ENCODE measurements around the gene NSRP1. TPM values are rescaled to one million over a fixed set of nuclear protein-coding genes. Genes with fewer than 3 reads are reported as not detected.

NSRP1 gene
- total and polyA plus RNA-seq, 4 donors = 7.0 to 25.7 (median 9.9) TPM

DNA sequence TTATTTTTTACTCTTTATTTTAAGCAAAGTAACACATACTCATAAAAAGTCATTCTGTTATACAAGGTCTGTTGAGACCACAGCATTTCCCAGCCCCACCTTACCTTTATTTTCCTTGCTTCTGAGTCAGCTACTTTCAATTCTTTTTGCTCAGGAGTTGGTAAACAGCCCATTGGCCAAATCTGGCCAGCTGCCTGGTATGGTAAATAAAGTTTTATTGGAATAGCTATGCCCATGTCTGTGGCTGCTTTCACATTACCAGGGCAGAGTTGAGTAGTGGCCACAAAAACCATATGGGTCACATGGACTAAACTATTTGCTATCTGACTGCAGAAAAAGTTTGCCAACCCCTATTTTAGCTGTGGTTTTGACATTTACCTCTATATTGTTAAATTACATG, 3.4 kb upstream of the NSRP1 start:
- DNase-seq (ENCODE audit: low spot score) = no peak
- no peak overlapping the region for H3K27ac ChIP-seq (ENCODE audit: low read depth in 1 of 2, low read length in 2 of 2)
- H3K4me1 ChIP-seq (ENCODE audit: control insufficient read depth in 4 of 4, insufficient read depth in 4 of 4, low read length in 3 of 4) = peaks cover 0 to 10% (median 2%) of the 10 kb centered on the region in 4 donors
- H3K27me3 ChIP-seq (ENCODE audit: control insufficient read depth in 4 of 4, insufficient read depth in 4 of 4, low read length in 3 of 4) = no peaks in the 10 kb centered on the region
- no peak overlapping the region for H3K4me3 ChIP-seq (ENCODE audit: low read depth in 1 of 3, low read length in 3 of 3)
- H3K9me3 ChIP-seq (ENCODE audit: control insufficient read depth in 4 of 4, low read length in 3 of 4) = no peaks in the 10 kb centered on the region
- TF ChIP-seq, protein P1, sequence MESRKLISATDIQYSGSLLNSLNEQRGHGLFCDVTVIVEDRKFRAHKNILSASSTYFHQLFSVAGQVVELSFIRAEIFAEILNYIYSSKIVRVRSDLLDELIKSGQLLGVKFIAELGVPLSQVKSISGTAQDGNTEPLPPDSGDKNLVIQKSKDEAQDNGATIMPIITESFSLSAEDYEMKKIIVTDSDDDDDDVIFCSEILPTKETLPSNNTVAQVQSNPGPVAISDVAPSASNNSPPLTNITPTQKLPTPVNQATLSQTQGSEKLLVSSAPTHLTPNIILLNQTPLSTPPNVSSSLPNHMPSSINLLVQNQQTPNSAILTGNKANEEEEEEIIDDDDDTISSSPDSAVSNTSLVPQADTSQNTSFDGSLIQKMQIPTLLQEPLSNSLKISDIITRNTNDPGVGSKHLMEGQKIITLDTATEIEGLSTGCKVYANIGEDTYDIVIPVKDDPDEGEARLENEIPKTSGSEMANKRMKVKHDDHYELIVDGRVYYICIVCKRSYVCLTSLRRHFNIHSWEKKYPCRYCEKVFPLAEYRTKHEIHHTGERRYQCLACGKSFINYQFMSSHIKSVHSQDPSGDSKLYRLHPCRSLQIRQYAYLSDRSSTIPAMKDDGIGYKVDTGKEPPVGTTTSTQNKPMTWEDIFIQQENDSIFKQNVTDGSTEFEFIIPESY (IDR thresholded peaks at IDR 0.05) = peak; percentile 27
- TF ChIP-seq RAD21 (IDR thresholded peaks at IDR 0.05) (no peak), FOXA1 (IDR thresholded peaks at IDR 0.05) (peak; percentile 15), JUND (IDR thresholded peaks at IDR 0.05) (no peak), NR2F2 (IDR thresholded peaks at IDR 0.05) (no peak), GABPA (IDR thresholded peaks at IDR 0.05 in 1 of 2, conservative IDR thresholded peaks at IDR 0.05 in 1 of 2) (no peak), EGR1 (IDR thresholded peaks at IDR 0.05; ENCODE audit: low read depth in 2 of 2) (no peak), FOXA2 (IDR thresholded peaks at IDR 0.05) (peak; percentile 45), TAF1 (conservative IDR thresholded peaks at IDR 0.05) (no peak), SP1 (IDR thresholded peaks at IDR 0.05) (no peak), RXRA (IDR thresholded peaks at IDR 0.05) (peak; percentile 13 to 36), HNF4G (IDR thresholded peaks at IDR 0.05) (no peak), YY1 (IDR thresholded peaks at IDR 0.05) (no peak), HNF4A (conservative IDR thresholded peaks at IDR 0.05) (peak in 1 of 2 donors; percentile 13)
- TF ChIP-seq, protein P2, sequence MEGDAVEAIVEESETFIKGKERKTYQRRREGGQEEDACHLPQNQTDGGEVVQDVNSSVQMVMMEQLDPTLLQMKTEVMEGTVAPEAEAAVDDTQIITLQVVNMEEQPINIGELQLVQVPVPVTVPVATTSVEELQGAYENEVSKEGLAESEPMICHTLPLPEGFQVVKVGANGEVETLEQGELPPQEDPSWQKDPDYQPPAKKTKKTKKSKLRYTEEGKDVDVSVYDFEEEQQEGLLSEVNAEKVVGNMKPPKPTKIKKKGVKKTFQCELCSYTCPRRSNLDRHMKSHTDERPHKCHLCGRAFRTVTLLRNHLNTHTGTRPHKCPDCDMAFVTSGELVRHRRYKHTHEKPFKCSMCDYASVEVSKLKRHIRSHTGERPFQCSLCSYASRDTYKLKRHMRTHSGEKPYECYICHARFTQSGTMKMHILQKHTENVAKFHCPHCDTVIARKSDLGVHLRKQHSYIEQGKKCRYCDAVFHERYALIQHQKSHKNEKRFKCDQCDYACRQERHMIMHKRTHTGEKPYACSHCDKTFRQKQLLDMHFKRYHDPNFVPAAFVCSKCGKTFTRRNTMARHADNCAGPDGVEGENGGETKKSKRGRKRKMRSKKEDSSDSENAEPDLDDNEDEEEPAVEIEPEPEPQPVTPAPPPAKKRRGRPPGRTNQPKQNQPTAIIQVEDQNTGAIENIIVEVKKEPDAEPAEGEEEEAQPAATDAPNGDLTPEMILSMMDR (IDR thresholded peaks at IDR 0.05; ENCODE audit: low read depth, low read length, missing input control) = no peak
- TF ChIP-seq, protein P3, sequence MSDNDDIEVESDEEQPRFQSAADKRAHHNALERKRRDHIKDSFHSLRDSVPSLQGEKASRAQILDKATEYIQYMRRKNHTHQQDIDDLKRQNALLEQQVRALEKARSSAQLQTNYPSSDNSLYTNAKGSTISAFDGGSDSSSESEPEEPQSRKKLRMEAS (IDR thresholded peaks at IDR 0.05) = no peak
- TF ChIP-seq, protein P4, sequence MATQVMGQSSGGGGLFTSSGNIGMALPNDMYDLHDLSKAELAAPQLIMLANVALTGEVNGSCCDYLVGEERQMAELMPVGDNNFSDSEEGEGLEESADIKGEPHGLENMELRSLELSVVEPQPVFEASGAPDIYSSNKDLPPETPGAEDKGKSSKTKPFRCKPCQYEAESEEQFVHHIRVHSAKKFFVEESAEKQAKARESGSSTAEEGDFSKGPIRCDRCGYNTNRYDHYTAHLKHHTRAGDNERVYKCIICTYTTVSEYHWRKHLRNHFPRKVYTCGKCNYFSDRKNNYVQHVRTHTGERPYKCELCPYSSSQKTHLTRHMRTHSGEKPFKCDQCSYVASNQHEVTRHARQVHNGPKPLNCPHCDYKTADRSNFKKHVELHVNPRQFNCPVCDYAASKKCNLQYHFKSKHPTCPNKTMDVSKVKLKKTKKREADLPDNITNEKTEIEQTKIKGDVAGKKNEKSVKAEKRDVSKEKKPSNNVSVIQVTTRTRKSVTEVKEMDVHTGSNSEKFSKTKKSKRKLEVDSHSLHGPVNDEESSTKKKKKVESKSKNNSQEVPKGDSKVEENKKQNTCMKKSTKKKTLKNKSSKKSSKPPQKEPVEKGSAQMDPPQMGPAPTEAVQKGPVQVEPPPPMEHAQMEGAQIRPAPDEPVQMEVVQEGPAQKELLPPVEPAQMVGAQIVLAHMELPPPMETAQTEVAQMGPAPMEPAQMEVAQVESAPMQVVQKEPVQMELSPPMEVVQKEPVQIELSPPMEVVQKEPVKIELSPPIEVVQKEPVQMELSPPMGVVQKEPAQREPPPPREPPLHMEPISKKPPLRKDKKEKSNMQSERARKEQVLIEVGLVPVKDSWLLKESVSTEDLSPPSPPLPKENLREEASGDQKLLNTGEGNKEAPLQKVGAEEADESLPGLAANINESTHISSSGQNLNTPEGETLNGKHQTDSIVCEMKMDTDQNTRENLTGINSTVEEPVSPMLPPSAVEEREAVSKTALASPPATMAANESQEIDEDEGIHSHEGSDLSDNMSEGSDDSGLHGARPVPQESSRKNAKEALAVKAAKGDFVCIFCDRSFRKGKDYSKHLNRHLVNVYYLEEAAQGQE (IDR thresholded peaks at IDR 0.05) = no peak
- TF ChIP-seq, protein P5, sequence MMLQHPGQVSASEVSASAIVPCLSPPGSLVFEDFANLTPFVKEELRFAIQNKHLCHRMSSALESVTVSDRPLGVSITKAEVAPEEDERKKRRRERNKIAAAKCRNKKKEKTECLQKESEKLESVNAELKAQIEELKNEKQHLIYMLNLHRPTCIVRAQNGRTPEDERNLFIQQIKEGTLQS (IDR thresholded peaks at IDR 0.05) = no peak
- H3K9ac ChIP-seq (ENCODE audit: low read depth in 1 of 2, low read length in 2 of 2) = no peak overlapping the region
- no peaks in the 10 kb centered on the region for H3K36me3 ChIP-seq (ENCODE audit: control insufficient read depth in 4 of 4, insufficient read depth in 3 of 4, low read depth in 1 of 4, low read length in 3 of 4)
